ENCODE results near the gene PTPN12. TPM values are rescaled to one million over a fixed set of nuclear protein-coding genes. Genes with fewer than 3 reads are reported as not detected.

PTPN12 gene
- total RNA-seq (100 to 1,000 TPM; 119 to 138 TPM), polyA plus RNA-seq (ENCODE audit: insufficient read length in 6 of 6) (100 to 1,000 TPM; 127 to 163 (median 144) TPM)
- long read RNA-seq, donor 1, transcript PTPN12-209 (4 exons, 582 nt), result major isoform, 5 of 62 reads
- long read RNA-seq, donor 1, partial matches to known transcripts, result 54 of 62 reads
- long read RNA-seq, donor 1, other reads (novel, unspliced or antisense), result 0 of 62 reads
- long read RNA-seq, donor 2, partial matches to known transcripts, result 48 of 52 reads
- long read RNA-seq, donor 2, other reads (novel, unspliced or antisense), result 0 of 52 reads
- long read RNA-seq, donor 3, partial matches to known transcripts, result 14 of 17 reads
- long read RNA-seq, donor 3, other reads (novel, unspliced or antisense), result 0 of 17 reads
- long read RNA-seq, donor 4, partial matches to known transcripts, result 2 of 5 reads
- long read RNA-seq, donor 4, other reads (novel, unspliced or antisense), result 2 of 5 reads
- long read RNA-seq, donor 5, transcript PTPN12-209 (4 exons, 582 nt), result major isoform, 5 of 42 reads
- long read RNA-seq, donor 5, partial matches to known transcripts, result 34 of 42 reads
- long read RNA-seq, donor 5, other reads (novel, unspliced or antisense), result 0 of 42 reads
- long read RNA-seq, donor 6, partial matches to known transcripts, result 13 of 14 reads
- long read RNA-seq, donor 6, other reads (novel, unspliced or antisense), result 0 of 14 reads
- long read RNA-seq, donor 7, partial matches to known transcripts, result 30 of 33 reads
- long read RNA-seq, donor 7, other reads (novel, unspliced or antisense), result 0 of 33 reads
- long read RNA-seq, donor 8, transcript PTPN12-209 (4 exons, 582 nt), result major isoform, 7 of 82 reads
- long read RNA-seq, donor 8, transcript PTPN12-201 (18 exons, 3,406 nt), result major isoform, 7 of 82 reads
- long read RNA-seq, donor 8, partial matches to known transcripts, result 68 of 82 reads
- long read RNA-seq, donor 8, other reads (novel, unspliced or antisense), result 0 of 82 reads
- long read RNA-seq, donor 9, result 0 reads
- long read RNA-seq, donor 10, result 0 reads
- long read RNA-seq, donor 11, partial matches to known transcripts, result 12 of 14 reads
- long read RNA-seq, donor 11, other reads (novel, unspliced or antisense), result 0 of 14 reads
- long read RNA-seq, donor 12, transcript PTPN12-201 (18 exons, 3,406 nt), result major isoform, 6 of 44 reads
- long read RNA-seq, donor 12, partial matches to known transcripts, result 36 of 44 reads
- long read RNA-seq, donor 12, other reads (novel, unspliced or antisense), result 0 of 44 reads

- no peaks in the 10 kb centered on the region for H3K36me3 ChIP-seq
- H3K9me3 ChIP-seq, result no peaks in the 10 kb centered on the region
- intact Hi-C loops (cut with DNase I), result no loop called here
- H3K4me3 ChIP-seq, result peak within 1 kb of the TSS; percentile 91 to 99
- H3K27me3 ChIP-seq, result no peaks in the 10 kb centered on the region
- peak; percentile 50 to 88 (median 68) for DNase-seq
- ATAC-seq, result peak; percentile 42
- peaks cover 21 to 42% of the 10 kb centered on the region in 2 donors for H3K4me1 ChIP-seq
- TF ChIP-seq, protein P1, sequence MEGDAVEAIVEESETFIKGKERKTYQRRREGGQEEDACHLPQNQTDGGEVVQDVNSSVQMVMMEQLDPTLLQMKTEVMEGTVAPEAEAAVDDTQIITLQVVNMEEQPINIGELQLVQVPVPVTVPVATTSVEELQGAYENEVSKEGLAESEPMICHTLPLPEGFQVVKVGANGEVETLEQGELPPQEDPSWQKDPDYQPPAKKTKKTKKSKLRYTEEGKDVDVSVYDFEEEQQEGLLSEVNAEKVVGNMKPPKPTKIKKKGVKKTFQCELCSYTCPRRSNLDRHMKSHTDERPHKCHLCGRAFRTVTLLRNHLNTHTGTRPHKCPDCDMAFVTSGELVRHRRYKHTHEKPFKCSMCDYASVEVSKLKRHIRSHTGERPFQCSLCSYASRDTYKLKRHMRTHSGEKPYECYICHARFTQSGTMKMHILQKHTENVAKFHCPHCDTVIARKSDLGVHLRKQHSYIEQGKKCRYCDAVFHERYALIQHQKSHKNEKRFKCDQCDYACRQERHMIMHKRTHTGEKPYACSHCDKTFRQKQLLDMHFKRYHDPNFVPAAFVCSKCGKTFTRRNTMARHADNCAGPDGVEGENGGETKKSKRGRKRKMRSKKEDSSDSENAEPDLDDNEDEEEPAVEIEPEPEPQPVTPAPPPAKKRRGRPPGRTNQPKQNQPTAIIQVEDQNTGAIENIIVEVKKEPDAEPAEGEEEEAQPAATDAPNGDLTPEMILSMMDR (IDR thresholded peaks at IDR 0.05), result no peak
- peak within 1 kb of the TSS; percentile 97 to 99 for H3K27ac ChIP-seq
Observed at GRCh38 chr7:77537136-77537777, at the start of gene PTPN12. PTPN12 (plus strand) TSS chr7:77537295; CDS start chr7:77537547, 252 bp downstream.

GRCh38 chr7:77488986-77489385, 48.1 kb upstream of the PTPN12 start:
- intact Hi-C loops (cut with DNase I), result no loop called here
- no peak for ATAC-seq

DNA sequence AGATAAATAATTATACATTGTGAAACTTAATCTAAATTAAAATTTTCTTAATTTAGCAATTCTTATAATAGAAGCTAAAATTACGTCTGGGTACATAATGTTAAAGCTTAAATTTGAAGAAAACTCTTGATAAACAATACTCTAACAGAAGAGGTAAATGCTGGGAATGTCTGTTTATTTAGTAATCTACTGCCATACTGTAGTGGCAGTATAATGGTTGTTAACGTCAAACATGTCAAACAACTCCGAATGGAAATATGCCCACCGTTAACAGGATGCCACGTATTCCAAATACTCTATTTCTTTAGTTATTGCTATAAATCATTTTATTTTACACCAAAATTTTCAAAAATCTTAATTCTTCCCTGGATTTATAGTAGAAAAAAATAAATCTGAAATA, 40.0 kb upstream of the PTPN12 start:
- DNase-seq (no peak), ATAC-seq (peak; percentile 78)
- H3K36me3 ChIP-seq, result no peaks in the 10 kb centered on the region
- H3K4me3 ChIP-seq, result no peak overlapping the region
- peaks cover 0 to 15% of the 10 kb centered on the region in 2 donors for H3K4me1 ChIP-seq
- TF ChIP-seq, protein P1 (IDR thresholded peaks at IDR 0.05), result no peak
- H3K27me3 ChIP-seq, result no peaks in the 10 kb centered on the region
- peaks cover 0 to 9% of the 10 kb centered on the region in 2 donors for H3K9me3 ChIP-seq
- intact Hi-C loops (cut with DNase I), result no loop called here
- no peak overlapping the region for H3K27ac ChIP-seq

More at GRCh38 chr7:77488986-77489385, 48.1 kb upstream of the PTPN12 start:
- H3K36me3 ChIP-seq, result no peaks in the 10 kb centered on the region
- H3K27me3 ChIP-seq, result no peaks in the 10 kb centered on the region
- TF ChIP-seq, protein P1 (IDR thresholded peaks at IDR 0.05), result no peak
- H3K4me1 ChIP-seq, result no peaks in the 10 kb centered on the region
- DNase-seq, result no peak
- peaks cover 0 to 5% of the 10 kb centered on the region in 2 donors for H3K9me3 ChIP-seq
- H3K4me3 ChIP-seq, result no peak overlapping the region
- no peak overlapping the region for H3K27ac ChIP-seq

GRCh38 chr7:77498659-77499379, 38.3 kb upstream of the PTPN12 start:
- ATAC-seq, result no peak
- TF ChIP-seq, protein P1 (IDR thresholded peaks at IDR 0.05), result no peak
- no peaks in the 10 kb centered on the region for H3K36me3 ChIP-seq
- no peaks in the 10 kb centered on the region for H3K27me3 ChIP-seq
- intact Hi-C loops (cut with DNase I), result no loop called here
- no peak overlapping the region for H3K4me3 ChIP-seq
- H3K27ac ChIP-seq, result no peak overlapping the region
- H3K4me1 ChIP-seq, result peaks cover 0 to 15% of the 10 kb centered on the region in 2 donors
- H3K9me3 ChIP-seq, result peaks cover 0 to 5% of the 10 kb centered on the region in 2 donors
- DNase-seq, result no peak
